Adipocyte (in vitro differentiated cells): ENCODE results near the gene ACTA2.

ENCODE experiments used
- DNase-seq: peaks from one replicate; pipeline ENCODE4 v3.0.0-alpha.2; 2015; ENCODE audit warnings: low read depth
- H3K27me3 ChIP-seq: replicated peaks from 2 replicates; pipeline ENCODE4 v1.7.0; 2013; ENCODE audit warnings: mild to moderate bottlenecking, low read length, moderate library complexity; ENCODE audit not compliant: control insufficient read depth, insufficient read depth
- H3K36me3 ChIP-seq: 2 replicates; pipeline ENCODE4 v1.7.0; 2013; ENCODE audit warnings: low read length, mild to moderate bottlenecking, moderate library complexity; ENCODE audit not compliant: control insufficient read depth, insufficient read depth, severe bottlenecking
- H3K4me1 ChIP-seq: 2 replicates; pipeline ENCODE4 v1.7.0; 2013; ENCODE audit warnings: mild to moderate bottlenecking, low read length, moderate library complexity; ENCODE audit not compliant: control insufficient read depth, insufficient read depth
- H3K4me3 ChIP-seq: 2 replicates; pipeline ENCODE4 v1.7.0; 2013; ENCODE audit warnings: mild to moderate bottlenecking, low read length, moderate library complexity
- H3K9ac ChIP-seq: 2 replicates; pipeline ENCODE4 v1.7.0; 2013; ENCODE audit warnings: mild to moderate bottlenecking, low read length, moderate library complexity
- H3K9me3 ChIP-seq: 2 replicates; pipeline ENCODE4 v1.7.0; 2013; ENCODE audit warnings: mild to moderate bottlenecking, low read length, moderate library complexity; ENCODE audit not compliant: control insufficient read depth

ACTA2 gene

DNA sequence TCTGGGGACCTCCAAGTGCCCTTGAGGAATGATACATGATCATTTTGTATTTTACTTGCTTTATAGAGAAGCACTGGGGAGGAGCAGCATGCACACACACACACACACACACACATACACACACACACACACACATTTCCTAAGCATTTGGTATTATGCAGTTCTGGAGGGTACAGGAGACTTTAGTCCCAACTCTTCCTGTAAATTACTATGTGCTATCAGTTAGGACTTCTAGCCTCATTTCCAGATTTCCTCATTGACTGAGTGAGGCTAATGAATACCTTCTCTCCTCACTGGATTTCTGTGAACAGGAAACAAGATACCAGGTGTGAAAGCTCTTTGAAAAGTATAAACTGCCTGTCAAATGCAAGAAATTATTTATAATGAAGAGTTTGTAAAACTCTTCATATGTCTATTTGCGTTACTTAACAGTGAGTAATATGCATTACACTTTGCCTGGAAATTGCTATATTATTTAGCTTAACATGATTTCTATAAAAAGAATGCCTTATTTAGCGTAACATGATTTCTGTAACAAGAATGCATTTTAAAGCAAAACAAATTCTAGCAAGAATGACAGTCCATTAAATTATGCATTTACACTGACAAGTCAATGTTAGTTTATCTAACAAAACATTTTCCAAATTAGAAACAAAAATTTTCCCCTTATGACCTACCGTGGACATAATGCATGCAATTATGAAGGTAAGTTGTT is 34.2 kb downstream of the ACTA2 start:
- peaks cover 50% of the 10 kb centered on the region for H3K4me1 ChIP-seq
- H3K9me3 ChIP-seq, result no peaks in the 10 kb centered on the region
- H3K27me3 ChIP-seq, result no peaks in the 10 kb centered on the region
- no peak overlapping the region for H3K4me3 ChIP-seq
- no peak overlapping the region for H3K9ac ChIP-seq
- DNase-seq, result peak; percentile 56
- H3K36me3 ChIP-seq, result no peaks in the 10 kb centered on the region

DNA sequence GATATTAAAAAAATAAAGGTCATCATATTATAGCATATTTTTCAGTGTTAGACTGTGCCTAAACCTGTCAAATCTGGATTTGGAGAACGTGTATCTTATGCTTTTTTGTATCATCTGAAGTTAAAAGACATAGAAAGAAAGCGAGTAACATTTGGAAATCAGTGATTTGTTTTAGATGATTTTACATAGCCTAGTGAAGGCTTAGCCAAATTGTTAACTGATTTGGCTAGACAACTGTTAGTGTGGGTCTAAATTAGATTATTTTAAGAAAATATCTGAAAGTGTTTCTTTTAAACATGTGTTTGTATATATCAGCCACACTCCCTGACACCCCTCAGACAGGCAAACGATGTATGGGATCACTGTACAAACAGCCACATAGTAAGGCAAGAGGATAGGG is 35.6 kb downstream of the ACTA2 start:
- no peak overlapping the region for H3K9ac ChIP-seq
- no peak for DNase-seq
- H3K27me3 ChIP-seq, result no peaks in the 10 kb centered on the region
- H3K36me3 ChIP-seq, result no peaks in the 10 kb centered on the region
- H3K4me1 ChIP-seq, result peaks cover 55% of the 10 kb centered on the region
- no peaks in the 10 kb centered on the region for H3K9me3 ChIP-seq
- H3K4me3 ChIP-seq, result no peak overlapping the region

DNA sequence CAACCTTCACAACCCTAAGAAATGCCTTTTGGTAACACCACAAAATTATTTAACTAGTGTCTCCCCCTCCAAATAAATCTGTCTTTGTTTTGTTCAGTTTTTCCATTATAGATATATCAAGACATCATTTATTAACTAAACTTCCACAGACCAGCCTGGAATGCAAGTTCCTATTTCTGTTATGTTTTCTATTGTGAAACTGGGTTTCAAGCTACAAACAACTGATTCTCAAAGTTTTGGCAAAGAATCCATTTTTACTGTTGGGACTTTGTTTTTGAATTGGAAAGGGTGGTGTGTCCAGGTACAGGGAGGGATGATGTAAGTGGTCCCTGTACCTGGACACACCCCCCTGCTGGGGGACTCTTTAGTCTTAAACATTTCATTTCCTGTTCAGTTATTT is 36.3 kb downstream of the ACTA2 start:
- Histone ChIP-seq H3K27me3 (no peaks in the 10 kb centered on the region), H3K9ac (no peak overlapping the region), H3K4me3 (no peak overlapping the region), H3K4me1 (peaks cover 47% of the 10 kb centered on the region), H3K9me3 (no peaks in the 10 kb centered on the region), H3K36me3 (no peaks in the 10 kb centered on the region)
- DNase-seq, result peak; percentile 75

DNA sequence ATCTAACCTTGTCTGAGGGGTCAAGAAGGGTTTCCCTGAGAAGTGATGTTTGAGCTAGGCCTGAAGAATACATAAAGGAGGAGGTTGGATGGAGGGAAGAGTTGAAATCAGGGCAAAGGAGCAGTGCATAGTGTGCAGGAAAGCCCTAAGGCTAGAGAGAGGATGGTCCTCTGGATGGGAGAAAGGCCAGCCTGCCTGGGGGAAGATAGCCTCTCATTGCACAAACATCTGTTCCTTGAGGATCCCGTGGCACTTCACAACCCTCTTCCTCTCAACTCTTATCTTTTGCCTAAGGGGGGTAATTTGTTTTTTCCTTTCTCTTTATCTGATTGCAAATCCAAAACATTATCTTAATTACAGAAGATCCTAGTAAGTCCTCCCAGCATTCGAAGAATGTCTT is 36.8 kb downstream of the ACTA2 start:
- peak; percentile 64 for DNase-seq
- H3K27me3 ChIP-seq, result no peaks in the 10 kb centered on the region

DNA sequence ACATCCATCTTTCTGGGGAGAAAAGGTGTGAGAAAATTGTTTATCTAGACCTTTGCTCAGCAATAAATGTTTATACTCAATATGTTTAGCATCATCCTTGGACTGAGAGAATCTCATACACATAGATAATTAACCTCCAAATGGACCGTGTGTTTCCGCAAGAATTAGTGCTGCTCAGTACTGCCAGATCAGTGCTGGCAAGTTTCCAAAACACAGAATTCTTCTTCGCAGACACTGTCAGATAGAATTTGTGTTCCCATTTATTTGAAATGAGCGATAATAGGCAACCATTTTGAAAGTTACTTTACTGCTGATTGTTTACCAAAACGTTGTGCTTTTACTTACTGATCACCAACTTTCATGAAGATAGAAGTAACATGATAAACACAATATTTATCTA is 38.8 kb downstream of the ACTA2 start:
- Histone ChIP-seq H3K9me3 (no peaks in the 10 kb centered on the region), H3K4me3 (no peak overlapping the region), H3K36me3 (peaks cover 1% of the 10 kb centered on the region), H3K27me3 (no peaks in the 10 kb centered on the region), H3K9ac (peak overlapping the region; percentile 73), H3K4me1 (peaks cover 31% of the 10 kb centered on the region)
- no peak for DNase-seq

More for the DNA sequence above, 36.8 kb downstream of the ACTA2 start:
- H3K4me1 ChIP-seq, result peaks cover 42% of the 10 kb centered on the region
- H3K36me3 ChIP-seq, result no peaks in the 10 kb centered on the region
- H3K9ac ChIP-seq, result no peak overlapping the region
- H3K9me3 ChIP-seq, result no peaks in the 10 kb centered on the region
- H3K4me3 ChIP-seq, result no peak overlapping the region

DNA sequence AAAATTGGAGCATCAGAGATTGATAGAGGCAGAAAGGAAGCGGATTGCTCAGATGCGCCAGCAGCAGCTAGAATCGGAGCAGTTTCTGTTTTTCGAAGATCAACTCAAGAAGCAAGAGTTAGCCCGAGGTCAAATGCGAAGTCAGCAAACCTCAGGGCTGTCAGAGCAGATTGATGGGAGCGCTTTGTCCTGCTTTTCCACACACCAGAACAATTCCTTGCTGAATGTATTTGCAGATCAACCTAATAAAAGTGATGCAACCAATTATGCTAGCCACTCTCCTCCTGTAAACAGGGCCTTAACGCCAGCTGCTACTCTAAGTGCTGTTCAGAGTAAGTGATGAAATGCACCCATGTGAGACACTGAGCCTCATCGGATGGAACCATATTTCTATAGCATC is 39.4 kb downstream of the ACTA2 start:
- Histone ChIP-seq H3K4me3 (peak overlapping the region; percentile 68), H3K9me3 (no peaks in the 10 kb centered on the region), H3K4me1 (peaks cover 31% of the 10 kb centered on the region), H3K9ac (peak overlapping the region; percentile 73), H3K36me3 (peaks cover 5% of the 10 kb centered on the region), H3K27me3 (no peaks in the 10 kb centered on the region)
- DNase-seq, result no peak

DNA sequence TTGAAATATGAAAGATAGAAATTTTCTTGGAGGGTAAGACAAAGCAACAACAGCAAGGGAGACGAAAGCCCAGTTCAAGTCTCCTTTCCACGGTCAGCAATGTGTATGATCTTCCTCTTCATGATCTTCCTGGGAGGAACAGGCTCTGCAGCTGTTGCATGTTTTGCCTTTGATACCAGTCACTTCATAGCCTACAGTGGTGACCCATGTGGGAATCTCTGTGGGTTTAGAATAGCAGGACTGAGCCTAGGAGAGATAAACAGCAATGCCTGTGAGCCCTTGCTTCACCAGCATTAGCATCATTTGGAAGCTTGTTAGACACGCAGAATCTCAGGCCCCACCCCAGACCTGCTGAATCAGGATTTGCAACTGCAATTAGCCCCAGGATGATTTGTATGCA is 40.7 kb downstream of the ACTA2 start:
- no peaks in the 10 kb centered on the region for H3K9me3 ChIP-seq
- no peaks in the 10 kb centered on the region for H3K27me3 ChIP-seq

DNA sequence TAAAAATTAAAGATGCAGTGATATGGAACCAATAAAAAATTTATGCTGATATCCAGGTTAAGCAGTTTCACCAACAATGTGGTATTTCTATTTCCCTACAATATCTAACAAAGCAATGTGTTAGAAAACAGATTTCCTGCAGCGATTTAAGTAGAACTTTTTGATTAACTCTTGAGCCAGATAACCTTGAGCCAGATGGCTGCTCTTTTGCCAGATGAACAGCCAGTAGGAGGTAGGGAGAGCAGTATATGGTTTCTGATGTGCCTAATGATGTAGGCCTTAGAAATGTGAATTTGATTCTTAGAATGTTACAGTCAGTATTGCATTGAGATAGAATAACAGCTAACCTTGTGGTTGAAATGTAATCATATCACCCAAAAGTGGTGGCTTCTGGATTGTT is 41.5 kb downstream of the ACTA2 start:
- H3K27me3 ChIP-seq, result no peaks in the 10 kb centered on the region
- H3K4me3 ChIP-seq, result no peak overlapping the region
- H3K36me3 ChIP-seq, result peaks cover 5% of the 10 kb centered on the region
- H3K4me1 ChIP-seq, result peaks cover 27% of the 10 kb centered on the region
- no peak for DNase-seq
- H3K9ac ChIP-seq, result no peak overlapping the region
- H3K9me3 ChIP-seq, result no peaks in the 10 kb centered on the region

More for the DNA sequence above, 40.7 kb downstream of the ACTA2 start:
- Histone ChIP-seq H3K4me3 (no peak overlapping the region), H3K4me1 (peaks cover 33% of the 10 kb centered on the region), H3K9ac (no peak overlapping the region), H3K36me3 (peaks cover 5% of the 10 kb centered on the region)
- no peak for DNase-seq

DNA sequence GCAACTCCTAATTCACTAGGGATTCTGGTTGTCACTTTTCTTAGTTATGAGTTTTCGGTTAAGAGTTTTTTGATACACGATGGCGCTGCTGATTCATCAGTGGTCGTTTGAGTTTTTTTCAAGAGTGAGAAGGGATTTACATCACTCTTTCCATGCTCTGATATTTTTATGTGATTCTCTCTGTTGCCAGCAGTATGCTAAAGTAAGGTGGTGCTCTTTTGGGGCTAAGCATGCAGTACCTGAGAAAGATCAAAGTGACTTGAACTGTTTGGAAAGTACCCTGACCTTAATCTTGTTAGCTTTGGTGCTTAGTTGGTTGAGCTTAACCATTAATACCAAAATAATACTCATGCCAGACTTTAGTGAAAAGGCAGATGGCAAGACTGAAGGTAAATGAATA is 44.4 kb downstream of the ACTA2 start:
- H3K9ac ChIP-seq, result no peak overlapping the region

DNA sequence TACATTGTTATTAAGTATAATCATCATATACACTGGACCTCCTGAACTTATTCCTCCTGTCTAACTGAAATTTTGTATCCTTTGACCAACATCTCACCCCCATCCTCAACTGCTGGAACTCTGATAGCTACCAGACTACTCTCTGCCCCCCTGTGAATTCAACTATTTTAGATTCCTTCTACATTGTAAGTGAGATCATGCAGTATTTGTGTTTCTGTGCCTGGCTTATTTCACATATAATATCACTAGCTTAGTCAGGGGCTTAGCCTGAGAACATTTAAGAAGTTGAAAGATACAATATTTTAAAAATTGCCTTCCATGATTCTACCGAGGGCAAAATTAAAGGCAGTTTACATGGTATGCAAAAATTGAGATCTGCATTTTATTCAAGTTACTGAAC is 45.7 kb downstream of the ACTA2 start:
- no peak for DNase-seq
- peaks cover 24% of the 10 kb centered on the region for H3K36me3 ChIP-seq
- H3K9me3 ChIP-seq, result no peaks in the 10 kb centered on the region
- no peak overlapping the region for H3K4me3 ChIP-seq
- H3K27me3 ChIP-seq, result no peaks in the 10 kb centered on the region
- H3K4me1 ChIP-seq, result peaks cover 6% of the 10 kb centered on the region
- H3K9ac ChIP-seq, result no peak overlapping the region

More for the DNA sequence above, 44.4 kb downstream of the ACTA2 start:
- Histone ChIP-seq H3K9me3 (no peaks in the 10 kb centered on the region), H3K36me3 (peaks cover 24% of the 10 kb centered on the region), H3K4me1 (peaks cover 10% of the 10 kb centered on the region), H3K4me3 (no peak overlapping the region), H3K27me3 (no peaks in the 10 kb centered on the region)
- no peak for DNase-seq

DNA sequence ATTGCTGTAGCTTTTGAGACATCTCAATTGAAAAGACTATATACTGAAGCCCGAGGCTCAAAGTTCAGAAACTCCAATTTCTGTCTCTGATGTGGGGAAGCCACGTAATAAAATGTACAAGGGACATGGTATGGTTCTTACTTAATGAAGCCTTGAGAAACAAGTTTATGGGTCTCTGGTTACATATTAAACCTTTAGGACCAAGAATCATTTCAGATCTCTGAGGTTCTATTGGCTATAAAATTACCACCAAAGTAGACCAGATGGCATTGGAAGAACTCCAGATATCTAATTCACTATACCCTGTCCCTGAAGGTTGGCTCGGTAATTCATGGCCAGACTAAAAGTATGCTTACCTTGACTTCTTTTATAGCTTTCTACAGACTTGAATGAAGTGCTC is 48.9 kb downstream of the ACTA2 start:
- Histone ChIP-seq H3K27me3 (no peaks in the 10 kb centered on the region), H3K9me3 (no peaks in the 10 kb centered on the region), H3K4me3 (no peak overlapping the region), H3K9ac (no peak overlapping the region), H3K4me1 (peaks cover 17% of the 10 kb centered on the region), H3K36me3 (peaks cover 22% of the 10 kb centered on the region)
- DNase-seq, result no peak
